ENCODE measurements around the gene SNN. TPM values are rescaled to one million over a fixed set of nuclear protein-coding genes. Genes with fewer than 3 reads are reported as not detected.

Gene SNN
- 1 to 10 TPM; 4.6 to 7.6 (median 6.5) TPM for total RNA-seq (2021; fragmentation: NEBNext Ultra II Directional; extraction: Animal tissue kit (Norgen Biotek cat#: 25700))
- long read RNA-seq, partial matches to known transcripts: 0 of 6 reads
- long read RNA-seq, other reads (novel, unspliced or antisense): 2 of 6 reads

DNA sequence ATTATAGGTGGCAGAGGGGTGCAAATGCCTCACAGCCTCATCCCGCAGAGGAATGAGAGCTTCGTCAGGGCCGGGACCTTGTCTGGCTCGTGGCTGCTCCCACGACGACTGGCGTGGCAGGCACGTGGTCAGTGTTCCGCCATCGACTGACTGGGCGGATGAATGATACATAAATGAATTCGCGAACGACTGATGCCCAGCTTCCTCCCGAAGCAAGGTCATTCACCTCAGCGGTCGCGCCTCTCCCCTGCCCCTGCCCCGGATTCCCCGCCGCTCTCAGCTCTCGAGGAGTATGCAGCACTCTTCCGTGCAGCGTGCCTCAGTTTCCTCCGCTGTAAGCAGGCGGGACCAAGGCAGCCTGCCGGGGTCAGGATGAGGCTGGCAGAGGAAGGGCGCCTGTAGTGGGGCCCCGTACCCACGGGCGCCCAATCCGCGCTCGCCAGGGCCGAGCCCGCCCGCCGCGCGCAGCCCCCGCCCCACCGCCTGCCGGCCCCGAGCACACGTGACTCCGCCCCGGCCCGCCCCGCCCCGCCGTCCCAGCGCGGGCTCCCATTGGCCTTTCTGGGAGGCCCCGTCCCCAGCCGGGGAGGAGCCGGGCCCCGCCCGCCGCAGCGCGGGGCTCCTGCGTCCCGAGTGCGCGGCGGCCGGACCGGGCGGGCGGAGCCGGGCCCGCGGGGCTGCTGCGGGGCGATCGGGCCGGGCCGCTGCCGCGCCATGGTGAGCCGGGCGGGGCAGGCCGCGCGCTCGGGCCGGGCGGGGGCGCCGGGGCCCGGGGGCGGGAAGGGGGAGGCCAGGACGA is at the start of gene SNN:
Gene SNN, plus strand, starts transcription at position 632 of the 799 bp plus-strand sequence. CDS start 7,605 bp downstream, outside the sequence.
- no peaks in the 10 kb centered on the region for H3K36me3 Mint-ChIP-seq (ENCODE audit: low read depth)
- no peaks in the 10 kb centered on the region for H3K9me3 Mint-ChIP-seq
- H3K27me3 Mint-ChIP-seq (ENCODE audit: insufficient read depth): peaks cover 5% of the 10 kb centered on the region
- TF ChIP-seq, protein P1, sequence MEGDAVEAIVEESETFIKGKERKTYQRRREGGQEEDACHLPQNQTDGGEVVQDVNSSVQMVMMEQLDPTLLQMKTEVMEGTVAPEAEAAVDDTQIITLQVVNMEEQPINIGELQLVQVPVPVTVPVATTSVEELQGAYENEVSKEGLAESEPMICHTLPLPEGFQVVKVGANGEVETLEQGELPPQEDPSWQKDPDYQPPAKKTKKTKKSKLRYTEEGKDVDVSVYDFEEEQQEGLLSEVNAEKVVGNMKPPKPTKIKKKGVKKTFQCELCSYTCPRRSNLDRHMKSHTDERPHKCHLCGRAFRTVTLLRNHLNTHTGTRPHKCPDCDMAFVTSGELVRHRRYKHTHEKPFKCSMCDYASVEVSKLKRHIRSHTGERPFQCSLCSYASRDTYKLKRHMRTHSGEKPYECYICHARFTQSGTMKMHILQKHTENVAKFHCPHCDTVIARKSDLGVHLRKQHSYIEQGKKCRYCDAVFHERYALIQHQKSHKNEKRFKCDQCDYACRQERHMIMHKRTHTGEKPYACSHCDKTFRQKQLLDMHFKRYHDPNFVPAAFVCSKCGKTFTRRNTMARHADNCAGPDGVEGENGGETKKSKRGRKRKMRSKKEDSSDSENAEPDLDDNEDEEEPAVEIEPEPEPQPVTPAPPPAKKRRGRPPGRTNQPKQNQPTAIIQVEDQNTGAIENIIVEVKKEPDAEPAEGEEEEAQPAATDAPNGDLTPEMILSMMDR (IDR thresholded peaks at IDR 0.05): no peak
- H3K27ac Mint-ChIP-seq: peak within 1 kb of the TSS; percentile 70
- peak; percentile 52 for DNase-seq
- H3K4me3 Mint-ChIP-seq: peak within 1 kb of the TSS; percentile 86
- H3K4me1 Mint-ChIP-seq (ENCODE audit: low read depth): peaks cover 13% of the 10 kb centered on the region

DNA sequence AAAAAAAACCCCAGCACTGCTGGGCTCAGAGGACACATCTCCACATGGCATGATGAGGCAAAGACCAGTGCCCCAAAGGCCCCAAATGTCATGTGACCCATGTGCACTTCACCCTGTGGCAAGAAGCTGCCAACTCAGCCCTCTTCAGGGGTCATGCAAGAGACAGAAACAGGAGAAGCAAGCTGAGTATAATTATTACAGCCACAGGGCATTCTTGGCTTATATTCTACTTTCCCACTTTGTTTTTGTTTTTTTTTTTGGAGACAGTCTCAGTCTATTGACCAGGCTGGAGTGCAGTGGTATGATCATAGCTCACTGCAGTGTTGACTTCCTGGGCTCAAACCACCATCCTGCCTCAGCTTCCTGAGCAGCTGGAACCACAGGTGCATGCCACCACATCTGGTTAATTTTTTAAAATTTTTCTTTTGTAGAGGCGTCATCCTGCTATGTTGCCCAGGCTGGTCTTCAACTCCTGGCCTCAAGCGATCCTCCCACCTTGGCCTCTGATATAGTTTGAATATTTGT is 48.9 kb upstream of the SNN start:
- peaks cover 31% of the 10 kb centered on the region for H3K4me1 Mint-ChIP-seq (ENCODE audit: low read depth)
- no peak overlapping the region for H3K27ac Mint-ChIP-seq
- peaks cover 3% of the 10 kb centered on the region; the same call in 1 of the 2 replicates for H3K36me3 Mint-ChIP-seq (ENCODE audit: low read depth)
- H3K27me3 Mint-ChIP-seq (ENCODE audit: insufficient read depth): no peaks in the 10 kb centered on the region; the same call in none of the 2 replicates
- H3K4me3 Mint-ChIP-seq: no peak overlapping the region
- DNase-seq: no peak
- TF ChIP-seq, protein P1 (IDR thresholded peaks at IDR 0.05): no peak
- H3K9me3 Mint-ChIP-seq: no peaks in the 10 kb centered on the region

DNA sequence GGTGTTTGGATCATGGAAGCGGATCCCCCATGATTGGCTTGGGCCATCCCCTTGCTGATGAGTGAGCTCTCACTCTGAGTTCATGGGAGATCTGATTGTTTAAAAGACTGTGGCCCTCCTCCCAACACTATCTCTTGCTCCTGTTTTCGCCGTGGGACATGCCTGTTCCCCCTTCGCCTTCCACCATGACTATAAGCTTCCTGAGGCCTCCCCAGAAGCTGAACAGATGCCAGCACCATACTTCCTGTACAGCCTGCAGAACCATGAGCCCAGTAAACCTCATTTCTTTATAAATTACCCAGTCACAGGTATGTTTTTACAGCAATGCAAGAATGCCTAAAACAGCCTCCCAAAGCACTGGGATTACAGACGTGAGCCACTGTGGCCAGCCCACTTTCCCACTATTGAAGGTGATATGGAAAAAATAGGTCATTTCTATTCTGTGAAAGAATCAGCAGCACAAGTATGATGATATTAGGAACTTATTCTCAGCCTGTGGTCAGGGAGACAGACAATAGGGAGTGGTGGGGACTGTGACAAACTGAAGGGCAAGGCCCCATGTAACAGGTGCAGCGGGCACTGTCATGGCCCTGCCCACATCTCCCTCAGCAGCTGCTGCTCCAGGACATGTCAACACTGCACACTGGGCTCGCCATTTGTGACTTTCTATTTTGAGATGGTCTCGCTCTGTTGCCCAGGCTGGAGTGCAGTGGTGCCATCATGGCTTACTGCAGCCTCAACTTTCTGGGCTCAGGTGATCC is 47.8 kb upstream of the SNN start:
- no peak overlapping the region for H3K4me3 Mint-ChIP-seq
- H3K4me1 Mint-ChIP-seq (ENCODE audit: low read depth): peaks cover 34% of the 10 kb centered on the region
- TF ChIP-seq, protein P1 (IDR thresholded peaks at IDR 0.05): no peak
- H3K27ac Mint-ChIP-seq: no peak overlapping the region
- H3K36me3 Mint-ChIP-seq (ENCODE audit: low read depth): peaks cover 3% of the 10 kb centered on the region; the same call in 1 of the 2 replicates
- H3K27me3 Mint-ChIP-seq (ENCODE audit: insufficient read depth): no peaks in the 10 kb centered on the region; the same call in 1 of the 2 replicates
- no peak for DNase-seq
- H3K9me3 Mint-ChIP-seq: no peaks in the 10 kb centered on the region

DNA sequence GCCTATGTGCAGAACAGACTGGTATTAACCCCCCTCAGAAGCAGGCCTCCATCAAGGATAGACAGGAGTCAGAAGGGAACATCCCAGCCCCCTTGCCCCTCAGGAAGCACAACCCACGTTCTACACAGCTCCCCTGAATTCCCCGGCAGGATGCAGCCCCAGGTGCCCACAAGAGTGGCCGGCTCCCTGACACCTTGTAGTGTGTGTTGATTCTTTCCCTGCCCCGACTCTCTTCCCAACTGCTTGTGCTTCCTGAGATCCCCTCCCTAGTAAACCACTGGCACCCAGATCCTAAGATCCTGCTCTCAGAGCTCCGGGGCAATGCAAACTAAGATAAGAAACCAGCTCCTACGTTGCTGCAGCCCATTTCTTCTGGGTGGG is 46.7 kb upstream of the SNN start:
- peaks cover 3% of the 10 kb centered on the region; the same call in 1 of the 2 replicates for H3K36me3 Mint-ChIP-seq (ENCODE audit: low read depth)
- H3K4me3 Mint-ChIP-seq: peak overlapping the region; percentile 79
- no peaks in the 10 kb centered on the region for H3K9me3 Mint-ChIP-seq
- peaks cover 37% of the 10 kb centered on the region for H3K4me1 Mint-ChIP-seq (ENCODE audit: low read depth)
- no peaks in the 10 kb centered on the region; the same call in 1 of the 2 replicates for H3K27me3 Mint-ChIP-seq (ENCODE audit: insufficient read depth)
- TF ChIP-seq, protein P1 (IDR thresholded peaks at IDR 0.05): no peak
- H3K27ac Mint-ChIP-seq: peak overlapping the region; percentile 76
- no peak for DNase-seq

DNA sequence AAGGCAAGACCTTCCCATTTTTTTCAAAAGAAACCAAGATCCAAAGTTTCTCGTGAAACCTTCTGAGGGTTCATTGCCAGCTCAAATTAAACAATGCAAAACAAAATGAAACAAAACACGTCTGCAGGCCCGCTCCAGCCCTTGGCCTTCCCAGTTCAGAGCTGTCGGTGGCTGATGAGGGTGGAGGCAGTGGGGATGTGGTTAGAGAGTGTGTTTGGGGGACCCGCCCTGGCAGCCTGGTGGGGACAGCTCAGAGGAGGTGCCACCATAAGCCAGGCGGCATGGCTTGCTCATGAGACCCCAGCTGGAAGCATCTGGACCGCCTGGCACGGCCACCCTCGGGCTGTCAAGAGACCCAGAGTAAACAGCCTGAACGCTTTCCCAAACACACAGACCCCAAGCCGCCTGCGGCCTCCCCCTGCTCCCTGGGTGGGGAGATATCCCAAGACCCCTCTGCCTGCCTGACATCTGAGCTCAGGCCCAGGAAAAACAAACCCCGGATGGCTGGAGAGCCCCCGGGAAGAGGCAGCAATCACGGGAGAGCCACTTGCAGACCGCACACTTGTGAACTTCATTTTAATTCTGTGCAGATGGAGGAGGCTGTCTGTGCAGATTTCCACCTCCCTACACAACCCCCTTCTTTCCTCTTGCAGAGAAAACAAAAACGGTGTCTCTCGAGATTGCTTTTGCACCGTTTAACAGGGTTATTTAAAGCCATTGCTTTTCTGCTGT is 46.2 kb upstream of the SNN start:
- TF ChIP-seq, protein P1 (IDR thresholded peaks at IDR 0.05): no peak
- no peak for DNase-seq
- peaks cover 3% of the 10 kb centered on the region; the same call in 1 of the 2 replicates for H3K36me3 Mint-ChIP-seq (ENCODE audit: low read depth)
- peak overlapping the region; percentile 76 for H3K27ac Mint-ChIP-seq
- H3K27me3 Mint-ChIP-seq (ENCODE audit: insufficient read depth): no peaks in the 10 kb centered on the region; the same call in 1 of the 2 replicates
- no peaks in the 10 kb centered on the region for H3K9me3 Mint-ChIP-seq
- peaks cover 40% of the 10 kb centered on the region for H3K4me1 Mint-ChIP-seq (ENCODE audit: low read depth)
- H3K4me3 Mint-ChIP-seq: peak overlapping the region; percentile 79
